PFSK-1 (cell line): ENCODE data around the gene HFM1. TPM values are rescaled to one million over a fixed set of nuclear protein-coding genes. Genes with fewer than 3 reads are reported as not detected.

ENCODE experiments used
- FOXP2 ChIP-seq: optimal IDR thresholded peaks from 2 replicates; pipeline ENCODE3; 2011; ENCODE audit warnings: borderline replicate concordance, control low read depth, inconsistent platforms; ENCODE audit not compliant: insufficient read depth; ENCODE audit errors: extremely low read length, extremely low read depth
- POLR2AphosphoS5 ChIP-seq: IDR thresholded peaks from 2 replicates; pipeline ENCODE4 v1.6.1; 2012; ENCODE audit warnings: low read depth, mild to moderate bottlenecking, control low read depth, low read length, moderate library complexity
- SIN3A ChIP-seq: IDR thresholded peaks from 2 replicates; pipeline ENCODE4 v1.6.1; 2012; ENCODE audit warnings: mild to moderate bottlenecking, low read length, moderate library complexity, borderline replicate concordance; ENCODE audit not compliant: insufficient read depth
- TAF1 ChIP-seq: IDR thresholded peaks from 2 replicates; pipeline ENCODE4 v1.6.1; 2012; ENCODE audit warnings: low read length, control low read depth, borderline replicate concordance; ENCODE audit not compliant: insufficient read depth
- polyA plus RNA-seq: library from polyadenylated mRNA; unstranded; fragments of >200 nt; gene quantifications from one replicate; pipeline ENCODE4 v1.2.1, GENCODE V29; 2012; ENCODE audit warnings: low read depth, missing spikeins; ENCODE audit not compliant: insufficient read length
- TF ChIP-seq, protein P1 (sequence below), 2 experiments: IDR thresholded peaks; 2 replicates each; pipeline versions ENCODE4 v1.6.1 to v1.8.0; 2011 to 2012; ENCODE audit warnings: low read depth in 2 of 2, low read length in 2 of 2, control low read depth in 1 of 2, inconsistent platforms in 1 of 2, mild to moderate bottlenecking in 1 of 2, moderate library complexity in 1 of 2; ENCODE audit not compliant: insufficient read depth in 1 of 2

The HFM1 gene, protein sequence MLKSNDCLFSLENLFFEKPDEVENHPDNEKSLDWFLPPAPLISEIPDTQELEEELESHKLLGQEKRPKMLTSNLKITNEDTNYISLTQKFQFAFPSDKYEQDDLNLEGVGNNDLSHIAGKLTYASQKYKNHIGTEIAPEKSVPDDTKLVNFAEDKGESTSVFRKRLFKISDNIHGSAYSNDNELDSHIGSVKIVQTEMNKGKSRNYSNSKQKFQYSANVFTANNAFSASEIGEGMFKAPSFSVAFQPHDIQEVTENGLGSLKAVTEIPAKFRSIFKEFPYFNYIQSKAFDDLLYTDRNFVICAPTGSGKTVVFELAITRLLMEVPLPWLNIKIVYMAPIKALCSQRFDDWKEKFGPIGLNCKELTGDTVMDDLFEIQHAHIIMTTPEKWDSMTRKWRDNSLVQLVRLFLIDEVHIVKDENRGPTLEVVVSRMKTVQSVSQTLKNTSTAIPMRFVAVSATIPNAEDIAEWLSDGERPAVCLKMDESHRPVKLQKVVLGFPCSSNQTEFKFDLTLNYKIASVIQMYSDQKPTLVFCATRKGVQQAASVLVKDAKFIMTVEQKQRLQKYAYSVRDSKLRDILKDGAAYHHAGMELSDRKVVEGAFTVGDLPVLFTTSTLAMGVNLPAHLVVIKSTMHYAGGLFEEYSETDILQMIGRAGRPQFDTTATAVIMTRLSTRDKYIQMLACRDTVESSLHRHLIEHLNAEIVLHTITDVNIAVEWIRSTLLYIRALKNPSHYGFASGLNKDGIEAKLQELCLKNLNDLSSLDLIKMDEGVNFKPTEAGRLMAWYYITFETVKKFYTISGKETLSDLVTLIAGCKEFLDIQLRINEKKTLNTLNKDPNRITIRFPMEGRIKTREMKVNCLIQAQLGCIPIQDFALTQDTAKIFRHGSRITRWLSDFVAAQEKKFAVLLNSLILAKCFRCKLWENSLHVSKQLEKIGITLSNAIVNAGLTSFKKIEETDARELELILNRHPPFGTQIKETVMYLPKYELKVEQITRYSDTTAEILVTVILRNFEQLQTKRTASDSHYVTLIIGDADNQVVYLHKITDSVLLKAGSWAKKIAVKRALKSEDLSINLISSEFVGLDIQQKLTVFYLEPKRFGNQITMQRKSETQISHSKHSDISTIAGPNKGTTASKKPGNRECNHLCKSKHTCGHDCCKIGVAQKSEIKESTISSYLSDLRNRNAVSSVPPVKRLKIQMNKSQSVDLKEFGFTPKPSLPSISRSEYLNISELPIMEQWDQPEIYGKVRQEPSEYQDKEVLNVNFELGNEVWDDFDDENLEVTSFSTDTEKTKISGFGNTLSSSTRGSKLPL (N-terminal part only)
- not detected for polyA plus RNA-seq

DNA sequence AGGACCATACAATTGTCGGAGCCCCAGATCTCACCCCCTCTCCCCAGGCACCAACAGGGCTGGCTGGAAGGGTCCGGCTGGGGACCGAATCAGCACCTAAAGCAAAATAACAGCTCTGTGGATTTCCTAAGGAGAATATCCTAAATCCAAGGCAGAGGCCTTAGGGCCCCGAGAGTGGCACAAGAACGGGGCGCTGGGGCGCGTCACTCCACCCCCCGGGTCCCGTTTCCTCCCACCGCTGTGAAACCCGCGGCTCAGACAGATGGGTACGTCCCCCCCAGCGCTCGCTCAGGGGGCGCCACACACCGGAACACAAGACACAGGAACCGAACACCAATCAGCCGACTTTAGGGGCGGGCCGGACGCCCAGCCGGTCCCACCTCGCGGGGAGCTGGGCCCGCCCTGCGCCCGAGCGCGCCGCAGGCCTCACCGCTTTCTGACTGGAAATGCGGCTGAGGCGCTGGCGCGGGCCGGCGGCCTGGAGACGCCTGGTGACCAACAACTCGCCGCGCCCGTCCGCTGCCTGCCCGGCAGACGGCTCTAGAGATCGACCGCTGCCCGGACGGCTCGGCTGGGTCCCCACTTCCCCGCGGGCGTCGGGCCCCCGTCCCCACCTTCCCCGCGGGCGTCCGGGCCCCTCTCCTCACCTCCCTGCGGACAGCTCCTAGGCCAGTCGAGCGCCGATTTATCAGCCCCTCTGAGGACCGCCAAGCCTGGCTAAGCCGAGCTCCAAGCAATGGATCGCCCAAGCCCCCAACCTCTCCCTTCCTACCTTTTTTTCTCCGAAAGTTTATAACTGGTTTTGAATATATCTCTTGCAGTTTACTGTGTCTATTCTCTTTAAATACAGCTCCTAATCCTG lies at the start of gene HFM1:
HFM1 (minus strand) TSS at position 687 of the 862 bp plus-strand sequence. CDS start 3,755 bp downstream, outside the sequence.
- no peak for TF ChIP-seq FOXP2
- no peak for TF ChIP-seq TAF1
- TF ChIP-seq POLR2AphosphoS5 = no peak
- no peak for TF ChIP-seq SIN3A
- TF ChIP-seq, protein P1, sequence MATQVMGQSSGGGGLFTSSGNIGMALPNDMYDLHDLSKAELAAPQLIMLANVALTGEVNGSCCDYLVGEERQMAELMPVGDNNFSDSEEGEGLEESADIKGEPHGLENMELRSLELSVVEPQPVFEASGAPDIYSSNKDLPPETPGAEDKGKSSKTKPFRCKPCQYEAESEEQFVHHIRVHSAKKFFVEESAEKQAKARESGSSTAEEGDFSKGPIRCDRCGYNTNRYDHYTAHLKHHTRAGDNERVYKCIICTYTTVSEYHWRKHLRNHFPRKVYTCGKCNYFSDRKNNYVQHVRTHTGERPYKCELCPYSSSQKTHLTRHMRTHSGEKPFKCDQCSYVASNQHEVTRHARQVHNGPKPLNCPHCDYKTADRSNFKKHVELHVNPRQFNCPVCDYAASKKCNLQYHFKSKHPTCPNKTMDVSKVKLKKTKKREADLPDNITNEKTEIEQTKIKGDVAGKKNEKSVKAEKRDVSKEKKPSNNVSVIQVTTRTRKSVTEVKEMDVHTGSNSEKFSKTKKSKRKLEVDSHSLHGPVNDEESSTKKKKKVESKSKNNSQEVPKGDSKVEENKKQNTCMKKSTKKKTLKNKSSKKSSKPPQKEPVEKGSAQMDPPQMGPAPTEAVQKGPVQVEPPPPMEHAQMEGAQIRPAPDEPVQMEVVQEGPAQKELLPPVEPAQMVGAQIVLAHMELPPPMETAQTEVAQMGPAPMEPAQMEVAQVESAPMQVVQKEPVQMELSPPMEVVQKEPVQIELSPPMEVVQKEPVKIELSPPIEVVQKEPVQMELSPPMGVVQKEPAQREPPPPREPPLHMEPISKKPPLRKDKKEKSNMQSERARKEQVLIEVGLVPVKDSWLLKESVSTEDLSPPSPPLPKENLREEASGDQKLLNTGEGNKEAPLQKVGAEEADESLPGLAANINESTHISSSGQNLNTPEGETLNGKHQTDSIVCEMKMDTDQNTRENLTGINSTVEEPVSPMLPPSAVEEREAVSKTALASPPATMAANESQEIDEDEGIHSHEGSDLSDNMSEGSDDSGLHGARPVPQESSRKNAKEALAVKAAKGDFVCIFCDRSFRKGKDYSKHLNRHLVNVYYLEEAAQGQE (IDR thresholded peaks at IDR 0.05; ENCODE audit: insufficient read depth in 1 of 2, low read depth in 2 of 2, low read length in 2 of 2) = peak; percentile 15 to 72; a peak in 2 of 4 replicates

DNA sequence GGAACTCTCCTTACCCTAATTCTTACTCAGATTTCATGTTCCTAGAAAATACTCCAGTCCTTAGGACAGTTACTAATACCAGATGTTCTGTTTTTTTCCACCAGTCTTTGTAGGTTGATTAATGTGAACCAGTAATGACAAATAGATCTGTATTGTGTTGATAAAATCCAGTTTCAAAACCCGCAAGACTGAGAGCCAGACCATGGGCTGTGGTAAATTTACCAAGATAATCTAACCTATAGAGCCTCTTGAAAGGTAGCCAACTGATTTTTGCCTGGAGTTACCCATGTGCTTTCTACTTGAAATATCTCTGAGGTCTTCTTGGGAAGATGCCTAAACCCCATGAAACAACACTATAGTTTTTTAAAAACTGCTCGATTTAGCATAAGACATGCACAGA lies 49.5 kb upstream of the HFM1 start:
- TF ChIP-seq FOXP2 (no peak), SIN3A (no peak), TAF1 (no peak), POLR2AphosphoS5 (no peak)
- TF ChIP-seq, protein P1 (IDR thresholded peaks at IDR 0.05; ENCODE audit: insufficient read depth in 1 of 2, low read depth in 2 of 2, low read length in 2 of 2) = no peak

DNA sequence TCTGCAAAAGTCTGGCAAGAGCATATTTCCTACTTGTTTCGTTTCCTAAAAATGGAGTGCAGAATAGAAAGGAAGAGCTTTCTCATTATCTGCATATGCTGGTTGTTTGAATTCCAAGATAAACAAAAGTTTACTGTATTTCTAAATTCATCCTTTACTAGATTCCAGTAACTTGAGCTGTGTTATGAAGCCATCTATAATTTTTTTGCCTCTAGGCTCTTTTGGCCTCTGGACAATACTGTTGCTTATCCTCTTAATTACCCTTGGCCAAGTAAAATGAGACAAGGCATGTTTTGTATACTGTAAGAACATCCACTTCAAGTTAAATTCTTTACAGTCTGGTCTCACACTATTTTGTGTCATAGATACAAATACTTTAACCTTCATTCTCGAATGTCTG lies 45.6 kb upstream of the HFM1 start:
- TF ChIP-seq FOXP2 (no peak), TAF1 (no peak), POLR2AphosphoS5 (no peak), SIN3A (no peak)
- TF ChIP-seq, protein P1 (IDR thresholded peaks at IDR 0.05; ENCODE audit: insufficient read depth in 1 of 2, low read depth in 2 of 2, low read length in 2 of 2) = no peak

DNA sequence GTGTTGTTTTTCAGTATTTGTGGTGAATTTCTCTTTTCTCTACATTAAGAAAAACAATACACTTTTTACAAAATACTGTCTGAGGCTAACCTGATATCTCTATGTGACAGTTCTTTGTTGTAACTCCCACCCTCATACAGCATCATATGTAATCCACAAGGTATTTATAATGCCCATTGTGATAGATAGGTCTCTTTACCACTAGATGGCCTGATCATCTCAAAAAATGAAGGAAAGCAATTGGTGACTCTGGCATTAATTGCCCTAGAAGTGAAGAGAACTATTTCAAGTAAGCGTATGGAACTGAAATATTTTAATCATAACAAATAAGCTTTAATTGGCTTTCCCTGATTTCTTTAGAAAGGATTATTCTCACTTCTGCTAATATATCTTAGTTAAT lies 36.2 kb upstream of the HFM1 start:
- TF ChIP-seq POLR2AphosphoS5 (no peak), SIN3A (no peak), TAF1 (no peak)
